Spinal cord (tissue), 10 donors: ENCODE data around the gene OLFM1. TPM values are rescaled to one million over a fixed set of nuclear protein-coding genes. Genes with fewer than 3 reads are reported as not detected.
A peak's percentile ranks its signal among the peaks of the same experiment; 100 is the strongest.

ENCODE experiments used
- DNase-seq, 6 donors: peaks; one replicate each; pipeline versions ENCODE4 v3.0.0 to v3.0.0-alpha.2; 2013 to 2015; ENCODE audit warnings: low spot score in 6 of 6, low read depth in 4 of 6
- H3K27ac ChIP-seq: one replicate; pipeline ENCODE4 v1.5.1; 2013; ENCODE audit warnings: low read depth, low read length, control low read depth
- H3K27me3 ChIP-seq: one replicate; pipeline ENCODE4 v1.6.1; 2013; ENCODE audit warnings: low read length; ENCODE audit not compliant: control insufficient read depth, insufficient read depth
- H3K36me3 ChIP-seq: one replicate; pipeline ENCODE4 v1.6.1; 2013; ENCODE audit warnings: low read length; ENCODE audit not compliant: control insufficient read depth, insufficient read depth
- H3K4me1 ChIP-seq: one replicate; pipeline ENCODE4 v1.6.1; 2013; ENCODE audit warnings: low read length; ENCODE audit not compliant: control insufficient read depth, insufficient read depth
- H3K4me3 ChIP-seq: one replicate; pipeline ENCODE4 v1.5.1; 2013; ENCODE audit warnings: low read depth, low read length, control low read depth
- H3K9me3 ChIP-seq: one replicate; pipeline ENCODE4 v1.6.1; 2013; ENCODE audit warnings: low read length; ENCODE audit not compliant: control insufficient read depth, insufficient read depth
- WGBS: methylation state at CpG from one replicate; pipeline ENCODE4 v1.1.5; 2013; ENCODE audit warnings: missing lambda C conversion rate; ENCODE audit not compliant: insufficient coverage; 5-methylcytosine and 5-hydroxymethylcytosine counted together
- polyA plus RNA-seq, 2 donors: library from polyadenylated mRNA; unstranded; fragments of 120-200 nt; gene quantifications; one replicate each; pipeline ENCODE4 v1.2.1, GENCODE V29; 2013; ENCODE audit not compliant: insufficient read length in 2 of 2
- total RNA-seq, 2 donors: library from RNA; depleted of rRNA in 1 of 2; stranded (reverse); fragments of 120-200 nt in 1 of 2; fragments of >200 nt in 1 of 2; gene quantifications; one replicate each; pipeline versions ENCODE4 v1.2.3 to v1.2.4, GENCODE V29; 2013 to 2014
- donor health status: healthy.

The OLFM1 gene
- total and polyA plus RNA-seq, 4 donors = 52.5 to 321 (median 205) TPM

DNA sequence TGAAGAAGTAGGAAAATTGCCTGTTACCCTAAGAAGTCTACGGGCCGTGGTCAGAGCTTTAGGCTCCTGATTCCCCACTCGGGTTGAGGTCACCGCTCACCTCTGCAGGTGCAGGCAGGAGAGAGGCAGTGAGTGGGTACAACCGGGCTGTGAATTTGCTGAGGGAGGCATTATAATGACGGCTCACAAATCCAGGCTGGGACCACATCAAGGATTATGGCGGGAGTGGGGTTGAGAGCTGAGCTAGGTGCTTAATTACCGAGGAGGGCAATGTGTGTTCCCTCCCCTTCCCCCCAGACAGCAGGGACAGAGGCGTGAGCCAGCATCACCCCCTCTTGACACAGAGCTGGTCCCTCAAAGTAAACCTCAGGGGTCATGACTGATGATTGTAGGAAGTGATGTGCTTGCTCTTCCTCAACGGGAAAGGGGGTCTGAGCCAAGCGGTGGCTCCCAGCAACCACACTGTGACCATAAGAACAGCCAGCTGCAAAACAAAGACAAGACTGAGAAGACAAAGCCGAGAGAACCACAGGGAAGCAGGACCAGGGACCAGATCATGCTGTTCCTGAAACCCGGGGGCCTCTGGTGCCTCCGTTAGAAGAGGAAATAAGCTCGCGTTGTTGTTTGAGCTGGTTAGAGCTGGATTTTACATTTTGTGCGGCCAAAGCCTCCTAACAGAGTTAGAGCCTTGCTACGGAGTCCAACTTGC is 77.7 kb downstream of the OLFM1 start:
- Histone ChIP-seq H3K9me3 (no peaks in the 10 kb centered on the region), H3K36me3 (no peaks in the 10 kb centered on the region), H3K27me3 (no peaks in the 10 kb centered on the region), H3K4me1 (peaks cover 8% of the 10 kb centered on the region), H3K27ac (no peak overlapping the region), H3K4me3 (no peak overlapping the region)
- 70% methylated on average over 11 of the region's 18 CpGs for WGBS
- no peak for DNase-seq

DNA sequence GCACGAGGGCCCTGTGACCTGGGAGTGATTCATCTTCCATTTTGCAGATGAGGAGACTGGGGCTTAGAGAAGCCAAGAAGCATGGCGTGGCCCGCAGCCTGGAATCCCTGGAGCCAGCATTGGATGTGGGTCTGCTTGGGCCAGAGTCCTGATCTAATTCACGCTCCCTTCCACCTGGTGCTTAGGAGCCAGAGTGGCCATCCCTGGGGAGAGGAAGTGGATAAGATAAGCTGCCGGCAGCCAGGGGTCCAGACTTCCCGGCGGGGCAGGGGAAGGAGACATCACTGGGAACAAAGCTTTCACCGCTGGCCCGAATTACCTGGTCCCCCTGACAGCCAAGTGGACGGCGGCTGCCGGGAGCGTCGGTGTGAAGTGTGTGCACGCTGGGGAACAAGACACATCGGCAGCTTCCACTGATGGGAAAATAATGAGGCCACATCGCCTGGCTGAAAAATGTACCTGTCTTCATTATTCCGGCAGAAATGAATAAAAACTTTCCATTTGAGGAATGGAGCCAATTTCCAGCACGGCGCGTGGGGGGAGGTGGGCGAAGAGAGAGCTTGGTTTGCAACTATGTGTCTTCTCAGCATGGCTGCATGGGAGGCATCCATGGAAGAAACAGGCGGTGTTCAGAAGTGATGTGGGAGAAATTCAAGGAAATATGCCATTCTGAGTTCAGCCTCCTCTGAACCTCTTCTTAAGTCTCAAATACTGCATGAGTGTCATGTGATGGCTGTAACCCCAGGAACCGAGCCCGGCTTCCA is 78.5 kb downstream of the OLFM1 start:
- 82% methylated on average over 23 of the region's 25 CpGs for WGBS
- peaks cover 8% of the 10 kb centered on the region for H3K4me1 ChIP-seq
- H3K9me3 ChIP-seq = no peaks in the 10 kb centered on the region
- no peak overlapping the region for H3K4me3 ChIP-seq
- H3K36me3 ChIP-seq = no peaks in the 10 kb centered on the region
- no peak overlapping the region for H3K27ac ChIP-seq
- peak in 1 of 6 donors; percentile 41 for DNase-seq
- no peaks in the 10 kb centered on the region for H3K27me3 ChIP-seq

DNA sequence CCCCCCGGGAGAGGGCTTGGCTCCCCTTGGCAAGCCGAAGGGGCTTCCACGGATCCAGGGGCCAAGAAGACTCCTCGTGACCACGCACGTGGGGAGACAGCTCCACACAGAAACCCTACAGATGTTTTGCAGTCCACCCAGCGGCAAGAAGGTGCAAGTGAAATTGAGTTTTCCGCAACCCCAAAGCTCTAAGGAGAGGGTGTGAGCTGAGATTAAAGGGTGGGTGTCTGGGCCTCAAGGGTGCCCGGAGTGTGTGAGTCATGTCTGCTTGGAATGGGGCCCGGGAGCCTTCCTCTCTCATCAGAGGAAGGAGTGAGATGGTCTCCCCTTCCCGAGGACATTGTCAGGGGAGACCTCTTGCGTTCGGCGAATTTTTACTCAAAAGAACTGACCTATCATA is 79.1 kb downstream of the OLFM1 start:
- no peaks in the 10 kb centered on the region for H3K27me3 ChIP-seq
- no peaks in the 10 kb centered on the region for H3K36me3 ChIP-seq
- H3K27ac ChIP-seq = no peak overlapping the region
- H3K9me3 ChIP-seq = no peaks in the 10 kb centered on the region
- WGBS = 95% methylated on average over 7 of the region's 14 CpGs
- H3K4me3 ChIP-seq = no peak overlapping the region
- no peak for DNase-seq
- peaks cover 8% of the 10 kb centered on the region for H3K4me1 ChIP-seq

DNA sequence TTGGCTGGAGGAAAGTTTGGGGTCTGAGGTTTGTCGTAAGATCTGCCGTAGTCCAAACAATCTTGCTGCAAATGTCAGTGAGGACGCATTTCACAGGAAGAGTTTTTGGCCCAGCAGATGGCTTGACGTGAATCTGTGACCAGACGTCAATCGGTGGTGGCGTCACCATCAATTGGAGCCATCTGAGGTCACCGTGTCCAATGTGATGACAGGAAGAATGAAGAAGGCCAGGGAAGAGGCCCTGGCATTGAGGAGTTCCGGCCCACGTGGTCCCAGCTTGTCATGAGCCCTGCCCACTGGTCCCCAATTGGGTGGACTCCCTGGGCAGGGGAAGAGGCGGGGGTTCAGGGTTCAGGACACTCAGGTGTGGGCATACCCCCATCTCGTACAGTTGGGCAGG is 79.9 kb downstream of the OLFM1 start:
- H3K4me3 ChIP-seq = no peak overlapping the region
- WGBS = 92% methylated on average over 12 of the region's 12 CpGs
- no peak for DNase-seq
- H3K36me3 ChIP-seq = no peaks in the 10 kb centered on the region
- no peak overlapping the region for H3K27ac ChIP-seq
- no peaks in the 10 kb centered on the region for H3K27me3 ChIP-seq
- peaks cover 8% of the 10 kb centered on the region for H3K4me1 ChIP-seq
- no peaks in the 10 kb centered on the region for H3K9me3 ChIP-seq

DNA sequence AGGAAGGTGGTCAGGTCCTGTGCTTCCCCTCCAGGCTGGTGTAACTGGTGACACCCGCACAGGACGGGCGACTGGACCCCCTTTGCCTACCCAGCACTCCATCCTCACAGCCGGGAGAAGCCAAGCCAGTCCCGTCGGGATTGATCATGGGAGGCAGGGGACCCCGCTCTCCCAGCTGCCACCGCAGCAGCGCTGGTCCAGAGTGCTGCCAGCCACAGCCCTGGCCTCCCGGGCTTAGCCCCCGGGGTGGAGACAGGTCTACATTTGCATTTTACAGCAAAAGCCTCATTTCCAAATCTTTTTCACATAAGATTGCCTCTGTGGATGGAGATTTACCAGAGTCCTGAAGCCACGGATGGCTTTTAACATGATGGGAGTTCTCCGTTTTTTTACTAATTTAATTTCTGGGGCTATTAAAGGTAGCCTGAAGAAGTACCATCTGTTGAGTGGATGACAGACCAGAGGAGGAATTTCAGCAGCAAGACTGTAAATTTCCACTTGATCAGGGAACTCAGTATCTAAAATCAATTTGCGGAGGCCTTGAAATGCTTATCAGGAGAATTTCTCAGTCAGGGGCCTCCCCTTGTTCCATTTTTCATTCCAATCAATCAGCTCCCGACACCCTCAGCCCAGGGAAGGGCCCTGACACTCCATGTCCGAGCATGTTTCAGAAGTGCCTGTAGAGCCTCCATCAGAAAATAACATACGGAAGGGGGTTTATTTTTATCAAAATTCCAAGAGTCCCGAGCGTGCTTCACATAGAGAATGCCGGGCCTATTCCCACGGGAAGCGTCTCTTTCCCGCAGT is 80.6 kb downstream of the OLFM1 start:
- Histone ChIP-seq H3K9me3 (no peaks in the 10 kb centered on the region), H3K27ac (no peak overlapping the region), H3K36me3 (no peaks in the 10 kb centered on the region), H3K27me3 (no peaks in the 10 kb centered on the region), H3K4me1 (peaks cover 8% of the 10 kb centered on the region), H3K4me3 (no peak overlapping the region)
- WGBS = 75% methylated on average over 17 of the region's 23 CpGs
- DNase-seq = peak in 1 of 6 donors; percentile 61

DNA sequence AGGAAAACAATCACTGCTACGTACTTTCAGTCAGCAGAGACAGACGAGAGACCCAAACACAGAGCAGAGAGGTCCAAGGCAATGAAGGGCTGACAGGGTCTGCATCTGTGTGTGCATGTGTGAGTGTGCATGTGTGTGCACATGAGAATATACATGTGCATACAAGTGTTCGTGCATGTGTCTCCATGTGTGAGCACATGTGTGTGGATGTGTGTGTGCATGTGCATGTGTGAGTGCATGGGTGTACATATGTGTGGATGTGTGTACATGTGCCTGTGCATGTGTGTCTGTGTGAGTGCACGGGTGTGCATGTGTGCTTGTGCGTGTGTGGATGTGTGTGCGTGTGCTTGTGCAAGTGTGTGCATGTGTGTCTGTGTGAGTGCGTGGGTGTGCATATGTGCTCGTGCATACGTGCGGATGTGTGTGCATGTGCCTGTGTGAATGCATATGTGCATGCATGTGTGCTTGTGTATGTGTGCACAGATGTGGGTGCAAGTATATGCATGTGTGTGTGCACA is 82.3 kb downstream of the OLFM1 start:
- Histone ChIP-seq H3K27ac (no peak overlapping the region), H3K4me1 (peaks cover 14% of the 10 kb centered on the region), H3K36me3 (no peaks in the 10 kb centered on the region), H3K27me3 (no peaks in the 10 kb centered on the region), H3K4me3 (no peak overlapping the region), H3K9me3 (no peaks in the 10 kb centered on the region)
- DNase-seq = no peak
- 91% methylated on average over 10 of the region's 10 CpGs for WGBS

DNA sequence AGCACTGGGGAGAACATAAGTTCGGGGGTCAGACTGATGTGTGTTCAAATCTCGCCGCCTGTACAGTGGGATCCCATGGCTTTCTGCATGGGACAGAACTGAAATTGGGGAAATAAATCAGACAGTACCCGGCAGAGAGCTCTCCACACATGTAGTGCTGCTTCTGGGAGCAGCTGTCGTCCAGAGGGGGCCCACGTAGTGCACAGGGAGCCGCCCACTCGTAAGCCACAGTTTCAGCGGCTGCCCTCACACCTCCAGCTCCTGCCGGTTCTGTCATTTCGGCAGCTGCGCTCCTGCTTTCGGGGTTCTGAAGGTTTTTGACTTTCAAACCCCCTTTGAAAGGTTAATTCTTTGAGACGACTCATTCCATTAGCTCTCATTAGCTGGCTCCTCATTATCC is 83.1 kb downstream of the OLFM1 start:
- Histone ChIP-seq H3K27ac (no peak overlapping the region), H3K9me3 (no peaks in the 10 kb centered on the region), H3K4me3 (no peak overlapping the region), H3K4me1 (peaks cover 14% of the 10 kb centered on the region), H3K36me3 (no peaks in the 10 kb centered on the region), H3K27me3 (no peaks in the 10 kb centered on the region)
- 61% methylated on average over 14 of the region's 14 CpGs for WGBS
- peak in 1 of 6 donors; percentile 25 for DNase-seq

Other genes with a start within 250 kb of the OLFM1 start
- gene FCN2, start 206.9 kb upstream of the OLFM1 start, total RNA-seq = not detected
- gene FCN2, start 206.9 kb upstream of the OLFM1 start, polyA plus RNA-seq = not detected
- gene FCN1, start 169.8 kb upstream of the OLFM1 start, total RNA-seq = 10 to 100 TPM in 1 of 2 donors, 1 to 10 TPM in 1; 1.2 to 13.8 TPM
- under 1 TPM; 0.08 to 0.53 TPM for gene FCN1, start 169.8 kb upstream of the OLFM1 start, polyA plus RNA-seq